HepG2 (cell line): ENCODE results near the gene DALRD3. TPM values are rescaled to one million over a fixed set of nuclear protein-coding genes. Genes with fewer than 3 reads are reported as not detected.

Source experiments
- DDIT3 ChIP-seq: sonication (generic); formaldehyde crosslinking; IDR thresholded peaks from 2 replicates; pipeline ENCODE4 v1.4.0; 2020; ENCODE audit warnings: mild to moderate bottlenecking, missing genetic modification reagents
- IRF2 ChIP-seq: IDR thresholded peaks from 2 replicates; pipeline ENCODE4 v1.6.1; 2018; ENCODE audit warnings: missing genetic modification reagents, missing compliant biosample characterization
- MAF1 ChIP-seq: sonication (generic); formaldehyde crosslinking; IDR thresholded peaks from 2 replicates; pipeline ENCODE4 v1.5.0; 2020; ENCODE audit warnings: missing genetic modification reagents, borderline replicate concordance
- MBD4 ChIP-seq: IDR thresholded peaks from 2 replicates; pipeline ENCODE4 v1.6.1; 2012; ENCODE audit warnings: low read length, inconsistent platforms, borderline replicate concordance
- NFRKB ChIP-seq: fragments of 450-650 bp; IDR thresholded peaks from 2 replicates; pipeline ENCODE4 v1.6.1; 2017
- PRDM4 ChIP-seq: sonication (generic); formaldehyde crosslinking; IDR thresholded peaks from 2 replicates; pipeline ENCODE4 v1.9.0; 2021; ENCODE audit warnings: missing genetic modification reagents, borderline replicate concordance
- SRF ChIP-seq: IDR thresholded peaks from 2 replicates; pipeline ENCODE4 v1.6.1; 2011; ENCODE audit warnings: mild to moderate bottlenecking, low read depth, low read length, moderate library complexity
- TFE3 ChIP-seq: IDR thresholded peaks from 2 replicates; pipeline ENCODE4 v1.6.1; 2016
- ZBTB39 ChIP-seq: sonication (generic); formaldehyde crosslinking; IDR thresholded peaks from 2 replicates; pipeline ENCODE4 v1.5.0; 2020; ENCODE audit warnings: missing genetic modification reagents
- ZNF121 ChIP-seq: sonication (generic); formaldehyde crosslinking; IDR thresholded peaks from 2 replicates; pipeline ENCODE4 v1.5.0; 2020; ENCODE audit warnings: mild to moderate bottlenecking, missing genetic modification reagents
- ZNF407 ChIP-seq: sonication (generic); formaldehyde crosslinking; IDR thresholded peaks from one replicate; pipeline ENCODE4 v1.5.1; 2020; ENCODE audit warnings: mild to moderate bottlenecking, missing genetic modification reagents; ENCODE audit errors: not compliant biosample characterization
- ZNF746 ChIP-seq: sonication (generic); formaldehyde crosslinking; IDR thresholded peaks from 2 replicates; pipeline ENCODE4 v1.8.0; 2022; ENCODE audit warnings: mild to moderate bottlenecking, missing genetic modification reagents
- ZNF792 ChIP-seq: IDR thresholded peaks from 2 replicates; pipeline ENCODE4 v1.6.1; 2016
- polyA plus RNA-seq, 8 experiments: library from polyadenylated mRNA; depleted of rRNA in 3 of 8; stranded (reverse) in 7 of 8; unstranded in 1 of 8; fragments of >200 nt; fragmentation: Illumina TruSeq in 4 of 8; extraction: Trizol in 4 of 8; gene quantifications; 2 replicates each; pipeline versions ENCODE4 v1.2.1 to v1.2.3, GENCODE V29; 2011 to 2016; ENCODE audit warnings: low read depth in 4 of 8, missing spikeins in 1 of 8, mixed read lengths in 1 of 8; ENCODE audit not compliant: insufficient read depth in 1 of 8
- total RNA-seq, 5 experiments: library from RNA; depleted of rRNA; stranded (reverse); fragments of >200 nt; fragmentation: Illumina TruSeq; extraction: Trizol; gene quantifications; 2 replicates each; pipeline ENCODE4 v1.2.3, GENCODE V29; 2016; ENCODE audit warnings: low read depth in 1 of 5

DALRD3 gene
- total and polyA plus RNA-seq, 2 of the 13 experiments (the other 11 are each of a cell fraction or from before 2014, with no cell fraction given) = 19.9 to 36.5 TPM

- TF ChIP-seq ZNF746 (CRISPR knock-in tag) (peak; percentile 76), NFRKB (no peak), ZNF792 (CRISPR knock-in tag) (peak; percentile 73; the same call in 1 of the 2 replicates), IRF2 (CRISPR knock-in tag) (peak; percentile 94), DDIT3 (CRISPR knock-in tag) (no peak), ZNF407 (CRISPR knock-in tag) (peak; percentile 71), ZBTB39 (CRISPR knock-in tag) (0 out of 2 replicates have a peak, but pooled peaks have one; percentile 48), TFE3 (CRISPR knock-in tag) (peak; percentile 62), MBD4 (no peak), MAF1 (CRISPR knock-in tag) (peak; percentile 74; the same call in 1 of the 2 replicates), ZNF121 (peak; percentile 50; the same call in 1 of the 2 replicates), SRF (no peak), PRDM4 (CRISPR knock-in tag) (0 out of 2 replicates have a peak, but pooled peaks have one; percentile 60)
Measured at GRCh38 chr3:49028673-49029562, 10.5 kb upstream of the DALRD3 start, which contains the start of gene IMPDH2 (continued).
